ENCODE results near the gene PTCHD1.

- TF ChIP-seq CTCF (IDR thresholded peaks at IDR 0.05 in 8 of 11, conservative IDR thresholded peaks at IDR 0.05 in 3 of 11) (no peak), POLR2A (IDR thresholded peaks at IDR 0.05) (no peak)
These were observed 100.5 kb downstream of the PTCHD1 start for GRCh38 chrX:23435108-23435507.
